Panc1 (cell line): ENCODE measurements around the gene PACSIN3. TPM values are rescaled to one million over a fixed set of nuclear protein-coding genes. Genes with fewer than 3 reads are reported as not detected.

ENCODE experiments used
- ATAC-seq: fragments of 200-7000 bp; cut with Tn5 transposase; 2 replicates; pipeline ENCODE4 v1.9.1; 2020; ENCODE audit warnings: mild to moderate bottlenecking, moderate library complexity
- BruUV-seq: library from RNA; stranded (reverse); fragments of 400-500 nt; replicated peaks from 2 replicates; lab custom pipeline; 2021; lab: Mats Ljungman, UMichigan
- CTCF ChIA-PET: fragments of 300-600 bp; sonication (Branson Sonifier 250); formaldehyde crosslinking; loops from one replicate; lab custom pipeline; 2022; ENCODE audit warnings: antibody characterized with exemption; lab: Charles Lee
- POLR2A ChIA-PET: fragments of 300-600 bp; sonication (Branson Sonifier 250); formaldehyde crosslinking; loops from one replicate; lab custom pipeline; 2022; ENCODE audit warnings: antibody characterized with exemption; lab: Charles Lee
- DNase-seq: peaks from one replicate; pipeline ENCODE4 v3.0.0-alpha.2; 2010; ENCODE audit warnings: low read depth, low spot score
- H3K27ac ChIP-seq: 2 replicates; pipeline ENCODE4 v1.5.1; 2011; ENCODE audit warnings: mild to moderate bottlenecking, low read length, inconsistent platforms
- H3K27me3 ChIP-seq: fragments of 200-500 bp; sonication (Bioruptor generic); 2 replicates; pipeline ENCODE4 v1.6.0; 2014; ENCODE audit warnings: low read length, inconsistent platforms; ENCODE audit not compliant: control insufficient read depth, insufficient read depth
- H3K36me3 ChIP-seq: fragments of 200-500 bp; sonication (Bioruptor generic); 2 replicates; pipeline ENCODE4 v1.5.1; 2014; ENCODE audit warnings: inconsistent platforms, mild to moderate bottlenecking, low read length, moderate library complexity; ENCODE audit not compliant: control insufficient read depth, insufficient read depth
- H3K4me1 ChIP-seq: 2 replicates; pipeline ENCODE4 v1.5.1; 2011; ENCODE audit warnings: inconsistent platforms, mild to moderate bottlenecking, low read length, moderate library complexity; ENCODE audit not compliant: control insufficient read depth, insufficient read depth
- H3K4me3 ChIP-seq, 2 experiments: 2 replicates each; pipeline ENCODE4 v1.5.1; 2011 to 2012; ENCODE audit warnings: low read depth in 2 of 2, low read length in 2 of 2, mild to moderate bottlenecking in 2 of 2, inconsistent platforms in 1 of 2, moderate library complexity in 1 of 2
- H3K9me3 ChIP-seq: fragments of 200-500 bp; sonication (Bioruptor generic); 2 replicates; pipeline ENCODE4 v1.5.1; 2014; ENCODE audit warnings: low read depth, mild to moderate bottlenecking, inconsistent platforms, low read length, moderate library complexity; ENCODE audit not compliant: control insufficient read depth, insufficient read depth
- CTCF ChIP-seq: fragments of 450-650 bp; IDR thresholded peaks from 2 replicates; pipeline ENCODE4 v1.5.1; 2017; ENCODE audit warnings: mild to moderate bottlenecking
- POLR2AphosphoS5 ChIP-seq: IDR thresholded peaks from 2 replicates; pipeline ENCODE4 v1.6.1; 2012; ENCODE audit warnings: mild to moderate bottlenecking, low read depth, low read length, moderate library complexity
- SIN3A ChIP-seq: IDR thresholded peaks from 2 replicates; pipeline ENCODE4 v1.6.1; 2012; ENCODE audit warnings: low read depth, mild to moderate bottlenecking, low read length, moderate library complexity, borderline replicate concordance; ENCODE audit not compliant: insufficient read depth
- TCF7L2 ChIP-seq: IDR thresholded peaks from 2 replicates; pipeline ENCODE4 v1.6.1; 2011; ENCODE audit warnings: mild to moderate bottlenecking, low read depth, low read length, inconsistent platforms
- in situ Hi-C: cut with HindIII; loops from 2 replicates; pipeline ENCODE4 v1.10.0; 2016; ENCODE audit warnings: low sequenced_read_pairs, low pct_unique_long_range_greater_than_20kb
- intact Hi-C: fragments of 100-400 bp; cut with micrococcal nuclease; formaldehyde crosslinking; loops from one replicate; pipeline ENCODE4 v1.10.0; 2022; ENCODE audit not compliant: unreplicated experiment
- total RNA-seq: library from RNA; stranded (reverse); gene quantifications from one replicate; pipeline ENCODE4 v1.2.1, GENCODE V29; 2021; ENCODE audit not compliant: unreplicated experiment
- TF ChIP-seq, protein P1 (sequence below), 2 experiments: IDR thresholded peaks; 2 replicates each; pipeline ENCODE4 v1.6.1; 2011 to 2012; ENCODE audit warnings: low read depth in 2 of 2, control low read depth in 1 of 2, low read length in 1 of 2, mild to moderate bottlenecking in 1 of 2, moderate library complexity in 1 of 2; ENCODE audit not compliant: insufficient read depth in 1 of 2

The PACSIN3 gene
- total RNA-seq, 1 experiment from 2014 or later: 45.3 TPM

DNA sequence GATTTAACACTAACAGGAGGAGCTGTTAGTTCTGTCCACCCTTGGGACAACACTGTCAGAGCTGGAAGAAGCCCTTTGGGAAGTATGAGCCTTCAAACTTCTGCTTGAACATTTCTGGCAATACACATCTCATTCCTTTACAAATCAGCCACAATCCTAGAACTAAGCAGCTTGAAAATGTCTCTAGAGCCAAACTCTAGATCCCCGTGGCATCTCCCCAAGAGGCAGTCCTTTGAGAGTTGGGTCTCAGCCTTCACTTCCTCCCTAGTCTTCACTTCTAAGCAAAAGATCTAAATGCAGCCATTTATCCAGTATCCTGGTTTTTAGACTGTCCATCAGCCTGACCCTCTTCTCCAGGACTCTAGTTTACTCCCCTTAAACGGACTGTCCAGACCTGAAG, 36.5 kb downstream of the PACSIN3 start:
- DNase-seq: no peak
- Histone ChIP-seq H3K4me3 (no peak overlapping the region), H3K27ac (no peak overlapping the region), H3K9me3 (no peaks in the 10 kb centered on the region), H3K27me3 (no peaks in the 10 kb centered on the region), H3K4me1 (peaks cover 4% of the 10 kb centered on the region; the same call in 1 of the 2 replicates), H3K36me3 (no peaks in the 10 kb centered on the region)
- in situ Hi-C loops (no loop called here), intact Hi-C loops (no loop called here)
- ChIA-PET CTCF (interaction anchor here (0.5 kb wide), 1 partner anchor 146 kb away, joined by 5 read pairs; no protein-coding TSS in a partner anchor), POLR2A (no interaction called here)
- TF ChIP-seq SIN3A: no peak
- TF ChIP-seq TCF7L2: no peak
- no peak for TF ChIP-seq CTCF
- BruUV-seq: no TSS peak
- no peak for ATAC-seq

DNA sequence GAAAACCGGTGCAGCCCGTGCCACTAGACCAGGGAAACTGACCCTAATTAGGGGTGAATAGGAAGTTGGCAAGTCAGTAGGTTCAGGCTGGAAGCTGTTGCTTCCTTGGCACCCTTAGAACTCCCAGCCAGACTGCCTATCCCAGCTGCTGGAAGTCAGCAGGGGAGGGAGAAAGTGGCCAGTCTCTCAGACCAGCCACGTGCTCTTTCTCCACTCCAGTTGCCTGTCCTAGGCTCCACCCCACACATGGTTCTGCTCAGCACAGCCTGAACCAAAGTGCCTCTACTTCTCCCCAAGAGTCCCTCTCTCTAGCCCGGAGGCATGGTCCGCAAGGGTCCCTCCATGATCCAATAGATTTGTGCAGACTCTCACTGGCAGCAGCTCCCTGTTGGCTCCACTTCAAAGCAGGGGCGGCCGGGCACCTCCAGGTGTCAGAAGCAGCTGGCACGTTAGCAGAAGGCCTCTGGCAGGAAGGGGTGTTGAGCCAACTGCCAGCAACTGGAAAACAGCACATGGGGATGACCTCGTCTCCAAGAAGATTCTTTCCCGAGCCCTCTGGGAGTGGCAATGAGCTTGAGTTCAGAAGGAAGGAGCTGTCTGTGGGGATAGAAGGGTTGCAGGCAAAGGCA, 37.2 kb downstream of the PACSIN3 start:
- intact Hi-C loops (no loop called here), in situ Hi-C loops (no loop called here)
- no peak overlapping the region for H3K27ac ChIP-seq
- DNase-seq (no peak), ATAC-seq (no peak)
- ChIA-PET POLR2A (no interaction called here), CTCF (no interaction called here)
- no peaks in the 10 kb centered on the region for H3K36me3 ChIP-seq
- BruUV-seq: no TSS peak
- no peaks in the 10 kb centered on the region for H3K27me3 ChIP-seq
- no peak overlapping the region for H3K4me3 ChIP-seq
- peaks cover 4% of the 10 kb centered on the region; the same call in 1 of the 2 replicates for H3K4me1 ChIP-seq
- H3K9me3 ChIP-seq: no peaks in the 10 kb centered on the region
- TF ChIP-seq SIN3A: no peak
- no peak for TF ChIP-seq POLR2AphosphoS5
- TF ChIP-seq CTCF: no peak
- no peak for TF ChIP-seq TCF7L2
- TF ChIP-seq, protein P1, sequence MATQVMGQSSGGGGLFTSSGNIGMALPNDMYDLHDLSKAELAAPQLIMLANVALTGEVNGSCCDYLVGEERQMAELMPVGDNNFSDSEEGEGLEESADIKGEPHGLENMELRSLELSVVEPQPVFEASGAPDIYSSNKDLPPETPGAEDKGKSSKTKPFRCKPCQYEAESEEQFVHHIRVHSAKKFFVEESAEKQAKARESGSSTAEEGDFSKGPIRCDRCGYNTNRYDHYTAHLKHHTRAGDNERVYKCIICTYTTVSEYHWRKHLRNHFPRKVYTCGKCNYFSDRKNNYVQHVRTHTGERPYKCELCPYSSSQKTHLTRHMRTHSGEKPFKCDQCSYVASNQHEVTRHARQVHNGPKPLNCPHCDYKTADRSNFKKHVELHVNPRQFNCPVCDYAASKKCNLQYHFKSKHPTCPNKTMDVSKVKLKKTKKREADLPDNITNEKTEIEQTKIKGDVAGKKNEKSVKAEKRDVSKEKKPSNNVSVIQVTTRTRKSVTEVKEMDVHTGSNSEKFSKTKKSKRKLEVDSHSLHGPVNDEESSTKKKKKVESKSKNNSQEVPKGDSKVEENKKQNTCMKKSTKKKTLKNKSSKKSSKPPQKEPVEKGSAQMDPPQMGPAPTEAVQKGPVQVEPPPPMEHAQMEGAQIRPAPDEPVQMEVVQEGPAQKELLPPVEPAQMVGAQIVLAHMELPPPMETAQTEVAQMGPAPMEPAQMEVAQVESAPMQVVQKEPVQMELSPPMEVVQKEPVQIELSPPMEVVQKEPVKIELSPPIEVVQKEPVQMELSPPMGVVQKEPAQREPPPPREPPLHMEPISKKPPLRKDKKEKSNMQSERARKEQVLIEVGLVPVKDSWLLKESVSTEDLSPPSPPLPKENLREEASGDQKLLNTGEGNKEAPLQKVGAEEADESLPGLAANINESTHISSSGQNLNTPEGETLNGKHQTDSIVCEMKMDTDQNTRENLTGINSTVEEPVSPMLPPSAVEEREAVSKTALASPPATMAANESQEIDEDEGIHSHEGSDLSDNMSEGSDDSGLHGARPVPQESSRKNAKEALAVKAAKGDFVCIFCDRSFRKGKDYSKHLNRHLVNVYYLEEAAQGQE (IDR thresholded peaks at IDR 0.05; ENCODE audit: insufficient read depth in 1 of 2, low read depth in 2 of 2, low read length in 1 of 2): no peak
